GM10266 (cell line): ENCODE results near the gene ANKRD34B.
"Not testable (repeated sequence)": the region's sequence is repeated elsewhere in the genome, so short reads cannot be mapped to it uniquely, and the experiment has no call there.

Source experiments
- DNase-seq: peaks from one replicate; pipeline ENCODE4 v3.0.0; 2012; ENCODE audit errors: extremely low spot score
- CTCF ChIP-seq: IDR thresholded peaks from 2 replicates; pipeline ENCODE4 v1.5.1; 2012; ENCODE audit warnings: mild to moderate bottlenecking, low read depth; ENCODE audit not compliant: control insufficient read depth, insufficient read depth; ENCODE audit errors: missing control alignments

Gene ANKRD34B

GRCh38 chr5:80590766-80591165 is 20.7 kb upstream of the ANKRD34B start:
- no peak for TF ChIP-seq CTCF
- no peak for DNase-seq

- no peak for TF ChIP-seq CTCF
These were observed 18.9 kb upstream of the ANKRD34B start for GRCh38 chr5:80588858-80589540.

GRCh38 chr5:80584770-80585169 is 14.7 kb upstream of the ANKRD34B start:
- DNase-seq: no peak
- no peak for TF ChIP-seq CTCF

More at GRCh38 chr5:80588858-80589540, 18.9 kb upstream of the ANKRD34B start:
- no peak for DNase-seq

- not testable (repeated sequence) for DNase-seq
These were observed 10.2 kb upstream of the ANKRD34B start for GRCh38 chr5:80580291-80580690.

GRCh38 chr5:80579050-80579449 is 9.0 kb upstream of the ANKRD34B start:
- no peak for DNase-seq
- no peak for TF ChIP-seq CTCF

GRCh38 chr5:80577707-80578106 is 7.6 kb upstream of the ANKRD34B start:
- DNase-seq: no peak
- no peak for TF ChIP-seq CTCF

- no peak for DNase-seq
- no peak for TF ChIP-seq CTCF
These were observed 6.3 kb upstream of the ANKRD34B start for GRCh38 chr5:80576383-80576782.

- no peak for TF ChIP-seq CTCF
- DNase-seq: no peak
These were observed 3.0 kb upstream of the ANKRD34B start for GRCh38 chr5:80573062-80573461.
